Loucy (cell line): ENCODE results near the gene ARG2.
"Not testable (repeated sequence)": the region's sequence is repeated elsewhere in the genome, so short reads cannot be mapped to it uniquely, and the experiment has no call there.

ENCODE experiments used
- EZH2phosphoT487 ChIP-seq: fragments of 200-600 bp; IDR thresholded peaks from 2 replicates; pipeline ENCODE4 v1.6.1; 2018; ENCODE audit warnings: antibody characterized with exemption, mild to moderate bottlenecking, moderate library complexity, borderline replicate concordance
- TF ChIP-seq, protein P1 (sequence below): fragments of 200-600 bp; sonication (generic); conservative IDR thresholded peaks from 2 replicates; pipeline ENCODE4 v1.5.1; 2014; ENCODE audit warnings: mild to moderate bottlenecking, antibody characterized with exemption, low read length

DNA sequence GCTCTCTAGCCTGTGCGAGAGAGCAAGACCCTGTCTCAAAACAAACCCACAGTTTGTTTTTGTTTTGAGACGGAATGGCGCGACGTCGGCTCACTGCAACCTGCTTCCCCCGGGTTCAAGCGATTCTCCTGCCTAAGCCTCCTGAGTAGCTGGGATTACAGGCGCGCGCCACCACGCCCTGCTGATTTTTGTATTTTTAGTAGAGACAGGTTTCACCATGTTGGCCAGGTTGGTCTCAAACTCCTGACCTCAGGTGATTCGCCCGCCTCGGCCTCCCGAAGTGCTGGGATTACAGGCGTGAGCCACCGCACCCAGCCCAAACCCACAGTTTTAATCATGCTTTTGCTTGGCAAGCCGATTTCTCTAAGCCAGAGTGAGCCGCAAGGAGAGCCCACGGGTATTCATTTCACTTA, 19.2 kb upstream of the ARG2 start:
- TF ChIP-seq, protein P1, sequence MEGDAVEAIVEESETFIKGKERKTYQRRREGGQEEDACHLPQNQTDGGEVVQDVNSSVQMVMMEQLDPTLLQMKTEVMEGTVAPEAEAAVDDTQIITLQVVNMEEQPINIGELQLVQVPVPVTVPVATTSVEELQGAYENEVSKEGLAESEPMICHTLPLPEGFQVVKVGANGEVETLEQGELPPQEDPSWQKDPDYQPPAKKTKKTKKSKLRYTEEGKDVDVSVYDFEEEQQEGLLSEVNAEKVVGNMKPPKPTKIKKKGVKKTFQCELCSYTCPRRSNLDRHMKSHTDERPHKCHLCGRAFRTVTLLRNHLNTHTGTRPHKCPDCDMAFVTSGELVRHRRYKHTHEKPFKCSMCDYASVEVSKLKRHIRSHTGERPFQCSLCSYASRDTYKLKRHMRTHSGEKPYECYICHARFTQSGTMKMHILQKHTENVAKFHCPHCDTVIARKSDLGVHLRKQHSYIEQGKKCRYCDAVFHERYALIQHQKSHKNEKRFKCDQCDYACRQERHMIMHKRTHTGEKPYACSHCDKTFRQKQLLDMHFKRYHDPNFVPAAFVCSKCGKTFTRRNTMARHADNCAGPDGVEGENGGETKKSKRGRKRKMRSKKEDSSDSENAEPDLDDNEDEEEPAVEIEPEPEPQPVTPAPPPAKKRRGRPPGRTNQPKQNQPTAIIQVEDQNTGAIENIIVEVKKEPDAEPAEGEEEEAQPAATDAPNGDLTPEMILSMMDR: not testable (repeated sequence)
- TF ChIP-seq EZH2phosphoT487: not testable (repeated sequence)
